Right hindlimb (tissue), 1 donor: ENCODE data around the gene POU6F1.

ENCODE experiments used
- DNase-seq: peaks from one replicate; pipeline ENCODE4 v3.0.0-alpha.2; 2018

Gene POU6F1

DNA sequence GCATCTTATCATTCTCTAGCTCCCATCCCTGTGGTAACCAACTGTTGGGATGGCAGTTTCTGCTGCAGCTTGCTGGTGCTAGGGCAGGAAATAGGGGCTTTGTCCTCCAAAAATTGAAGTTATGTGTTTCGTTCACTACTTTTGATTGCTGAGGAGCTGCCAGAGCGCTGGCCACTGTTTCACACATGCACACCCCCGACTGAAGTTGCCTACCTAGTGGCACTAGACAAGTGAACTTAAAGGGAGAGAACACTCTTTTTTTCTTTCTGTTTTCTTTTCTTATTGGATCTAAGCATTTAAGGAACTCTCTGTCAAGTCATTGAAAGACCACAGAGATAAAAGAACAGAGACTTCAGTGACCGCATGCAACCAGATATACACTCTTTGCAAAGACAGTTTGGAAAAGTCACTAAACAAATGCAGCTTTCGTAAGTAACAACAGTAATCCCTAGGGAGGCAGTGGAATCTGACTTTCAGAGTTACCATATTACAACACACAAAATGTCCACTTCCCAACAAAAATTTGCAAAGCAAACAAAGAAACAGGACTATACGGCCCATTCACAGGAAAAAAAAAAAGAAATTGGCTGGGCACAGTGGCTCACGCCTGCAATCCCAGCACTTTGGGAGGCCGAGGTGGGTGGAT, 56.9 kb downstream of the POU6F1 start:
- no peak for DNase-seq

DNA sequence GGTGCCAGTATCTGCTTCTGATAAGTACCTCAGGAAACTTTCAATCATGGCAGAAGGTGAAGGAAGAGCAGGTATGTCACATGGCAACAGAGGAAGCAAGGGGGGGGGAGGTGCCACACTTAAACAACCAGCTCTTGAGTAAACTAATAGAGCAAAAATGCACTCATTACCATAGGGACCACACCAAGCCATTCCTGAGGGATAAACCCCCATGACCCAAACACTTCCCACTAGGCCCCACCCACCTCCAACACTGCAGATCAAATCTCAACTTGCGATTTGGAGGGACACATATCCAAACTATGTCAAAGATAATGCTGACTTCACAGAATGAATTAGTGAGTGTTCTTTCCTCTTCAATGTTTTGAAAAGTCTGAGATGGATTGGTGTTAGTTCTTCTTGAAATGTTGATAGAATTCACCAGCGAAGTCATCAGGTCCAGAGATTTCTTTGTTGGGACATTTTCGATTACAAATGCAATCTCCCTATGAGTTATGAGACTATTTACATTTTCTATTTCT, 61.6 kb downstream of the POU6F1 start:
- no peak for DNase-seq

- DNase-seq, result no peak
These were observed 64.9 kb downstream of the POU6F1 start for GRCh38 chr12:51152953-51153352.

GRCh38 chr12:51150777-51151176, 67.1 kb downstream of the POU6F1 start:
- no peak for DNase-seq

- no peak for DNase-seq
These were observed 70.6 kb downstream of the POU6F1 start for GRCh38 chr12:51147309-51147708.

GRCh38 chr12:51139292-51139844, 78.5 kb downstream of the POU6F1 start:
- DNase-seq, result no peak
